Endothelial cell of umbilical vein (primary cell): ENCODE measurements around the gene CHST12. TPM values are rescaled to one million over a fixed set of nuclear protein-coding genes. Genes with fewer than 3 reads are reported as not detected.

Experiments used
- BruUV-seq: library from RNA; stranded (reverse); fragments of 400-500 nt; replicated peaks from 2 replicates; lab custom pipeline; 2021; lab: Mats Ljungman, UMichigan
- CTCF ChIA-PET: fragments of 300-600, 350-600 bp; sonication (Branson Sonifier 250); formaldehyde crosslinking; loops from one replicate; lab custom pipeline; 2021; ENCODE audit warnings: antibody characterized with exemption, inconsistent platforms; lab: Charles Lee
- POLR2A ChIA-PET: fragments of 300-600, 350-600 bp; sonication (Branson Sonifier 250); formaldehyde crosslinking; loops from one replicate; lab custom pipeline; 2021; ENCODE audit warnings: antibody characterized with exemption, inconsistent platforms; lab: Charles Lee
- DNase-seq: peaks from one replicate; pipeline ENCODE4 v3.0.0-alpha.2; 2011; ENCODE audit warnings: low read depth, low spot score
- FAIRE-seq: peaks from 2 replicates; lab custom pipeline; 2011; peaks lifted over from hg19 to GRCh38; lab: Jason Lieb, UNC
- H2AFZ ChIP-seq: 2 replicates; pipeline ENCODE4 v1.6.0; 2012; ENCODE audit warnings: low read depth, low read length, control low read depth, inconsistent platforms
- H3K27ac ChIP-seq: 2 replicates; pipeline ENCODE4 v1.5.1; 2011; ENCODE audit warnings: low read depth, mild to moderate bottlenecking, control low read depth, low read length, moderate library complexity; ENCODE audit not compliant: insufficient read depth
- H3K27me3 ChIP-seq, 2 experiments: 2 replicates each; pipeline versions ENCODE4 v1.6.0 to v1.6.1; 2011; ENCODE audit warnings: low read length in 2 of 2, mixed read lengths in 1 of 2; ENCODE audit not compliant: control insufficient read depth in 2 of 2, insufficient read depth in 2 of 2
- H3K36me3 ChIP-seq, 2 experiments: 2 replicates in 1 of 2; 3 replicates in 1 of 2; pipeline ENCODE4 v1.5.1; 2011; ENCODE audit warnings: low read length in 2 of 2, mild to moderate bottlenecking in 1 of 2, moderate library complexity in 1 of 2; ENCODE audit not compliant: control insufficient read depth in 2 of 2, insufficient read depth in 2 of 2; ENCODE audit errors: extremely low read depth in 1 of 2
- H3K4me1 ChIP-seq: 3 replicates; pipeline ENCODE4 v1.5.1; 2011; ENCODE audit warnings: mild to moderate bottlenecking, low read length; ENCODE audit not compliant: control insufficient read depth, insufficient read depth; ENCODE audit errors: extremely low read depth
- H3K4me2 ChIP-seq: 2 replicates; pipeline ENCODE4 v1.6.1; 2011; ENCODE audit warnings: low read length, control low read depth, mixed read lengths; ENCODE audit not compliant: insufficient read depth
- H3K4me3 ChIP-seq, 3 experiments: fragments of 200-600 bp in 1 of 3; sonication (generic), shearing (Covaris generic) in 1 of 3; replicated peaks in 1 of 3; 2 replicates each; pipeline ENCODE4 v1.5.1; 2011 to 2016; ENCODE audit warnings: control low read depth in 3 of 3, low read length in 3 of 3, mild to moderate bottlenecking in 2 of 3, inconsistent platforms in 1 of 3, low read depth in 1 of 3, moderate library complexity in 1 of 3; ENCODE audit not compliant: insufficient read depth in 1 of 3
- H3K79me2 ChIP-seq: 2 replicates; pipeline ENCODE4 v1.6.0; 2012; ENCODE audit warnings: low read length, inconsistent platforms; ENCODE audit not compliant: control insufficient read depth, insufficient read depth
- H3K9ac ChIP-seq: replicated peaks from 2 replicates; pipeline ENCODE3; 2011; ENCODE audit warnings: low read length, control low read depth; ENCODE audit not compliant: insufficient read depth; ENCODE audit errors: extremely low read depth
- H3K9me1 ChIP-seq: replicated peaks from 3 replicates; pipeline ENCODE4 v1.6.0; 2011; ENCODE audit warnings: mild to moderate bottlenecking, low read length; ENCODE audit not compliant: control insufficient read depth, insufficient read depth; ENCODE audit errors: extremely low read depth
- H3K9me3 ChIP-seq: replicated peaks from 2 replicates; pipeline ENCODE4 v1.5.1; 2012; ENCODE audit warnings: low read length, inconsistent platforms; ENCODE audit not compliant: control insufficient read depth, insufficient read depth
- H4K20me1 ChIP-seq: replicated peaks from 2 replicates; pipeline ENCODE3; 2011; ENCODE audit warnings: mild to moderate bottlenecking, low read length; ENCODE audit not compliant: control insufficient read depth, insufficient read depth; ENCODE audit errors: extremely low read depth
- CTCF ChIP-seq, 2 donors: IDR thresholded peaks; 1 replicate in 1 of 2; 2 replicates in 1 of 2; pipeline ENCODE4 v1.5.1; 2011; ENCODE audit warnings: low read length in 2 of 2, mild to moderate bottlenecking in 2 of 2, moderate library complexity in 2 of 2, control low read depth in 1 of 2, inconsistent platforms in 1 of 2, low read depth in 1 of 2; ENCODE audit not compliant: insufficient read depth in 1 of 2; ENCODE audit errors: extremely low read depth in 1 of 2
- EZH2 ChIP-seq: IDR thresholded peaks from 2 replicates; pipeline ENCODE4 v1.6.1; 2012; ENCODE audit warnings: borderline replicate concordance, low read depth, mild to moderate bottlenecking, moderate library complexity, low read length, inconsistent platforms; ENCODE audit not compliant: severe bottlenecking
- FOS ChIP-seq: IDR thresholded peaks from 2 replicates; pipeline ENCODE4 v1.6.1; 2011; ENCODE audit warnings: mild to moderate bottlenecking, low read length, moderate library complexity, borderline replicate concordance; ENCODE audit not compliant: insufficient read depth
- GATA2 ChIP-seq: IDR thresholded peaks from 2 replicates; pipeline ENCODE4 v1.7.0; 2011; ENCODE audit warnings: low read depth, mild to moderate bottlenecking, moderate library complexity, mixed read lengths, low read length; ENCODE audit not compliant: insufficient read length, insufficient read depth
- JUN ChIP-seq: IDR thresholded peaks from 2 replicates; pipeline ENCODE4 v1.6.1; 2011; ENCODE audit warnings: borderline replicate concordance, low read depth; ENCODE audit not compliant: insufficient read length, insufficient read depth
- MAX ChIP-seq: IDR thresholded peaks from 2 replicates; pipeline ENCODE4 v1.6.1; 2011; ENCODE audit not compliant: insufficient read depth, insufficient read length
- MYC ChIP-seq: IDR thresholded peaks from one replicate; pipeline ENCODE4 v1.6.1; 2011; ENCODE audit warnings: mild to moderate bottlenecking, low read depth, low read length
- POLR2A ChIP-seq: IDR thresholded peaks from 2 replicates; pipeline ENCODE4 v1.6.1; 2012; ENCODE audit warnings: low read depth, mild to moderate bottlenecking, control low read depth, low read length
- POLR2AphosphoS5 ChIP-seq: IDR thresholded peaks from 2 replicates; pipeline ENCODE4 v1.6.1; 2012; ENCODE audit warnings: low read depth, mild to moderate bottlenecking, control low read depth, low read length, moderate library complexity; ENCODE audit not compliant: insufficient read depth
- dilution Hi-C: fragments of 300-500 bp; cut with MboI; formaldehyde crosslinking; loops from one replicate; pipeline ENCODE4 v1.15.0; 2019; ENCODE audit warnings: low sequenced_read_pairs; ENCODE audit not compliant: extremely low pct_ligation_motif_present
- intact Hi-C: fragments of 100-400 bp; cut with micrococcal nuclease; formaldehyde crosslinking; loops from one replicate; pipeline ENCODE4 v1.10.0; 2022
- polyA plus RNA-seq, 4 experiments: library from polyadenylated mRNA; depleted of rRNA in 3 of 4; stranded (reverse) in 3 of 4; unstranded in 1 of 4; fragments of >200 nt; gene quantifications; 2 replicates each; pipeline versions ENCODE4 v1.2.1 to v1.2.3, GENCODE V29; 2011 to 2012; ENCODE audit warnings: missing spikeins in 1 of 4
- total RNA-seq: library from RNA; stranded (reverse); gene quantifications from 2 replicates; pipeline ENCODE4 v1.2.3, GENCODE V29; 2021

Gene CHST12
- total and polyA plus RNA-seq, 2 donors (not counting 3 experiments of a cell fraction or from before 2014, with no cell fraction given), result 30.2 to 52.6 TPM

GRCh38 chr7:2480070-2480408 is 76.6 kb downstream of the CHST12 start:
- H3K27me3 ChIP-seq, result peaks cover 0 to 4% of the 10 kb centered on the region in 2 experiments
- H3K9me3 ChIP-seq, result no peaks in the 10 kb centered on the region
- TF ChIP-seq POLR2AphosphoS5 (no peak), CTCF (IDR thresholded peaks at IDR 0.05; ENCODE audit: extremely low read depth in 1 of 2, insufficient read depth in 1 of 2, low read depth in 1 of 2, low read length in 2 of 2) (no peak), MAX (no peak), JUN (no peak), POLR2A (no peak), FOS (no peak), MYC (no peak), GATA2 (no peak), EZH2 (no peak)
- H3K36me3 ChIP-seq, result no peaks in the 10 kb centered on the region
- H3K27ac ChIP-seq, result no peak overlapping the region
- intact Hi-C loops, result loop anchor here (2.0 kb wide), 1 partner anchor 129 kb away; no protein-coding TSS in a partner anchor
- FAIRE-seq (no peak), DNase-seq (no peak)
- no peak overlapping the region for H2AFZ ChIP-seq
- H3K9ac ChIP-seq, result no peak overlapping the region
- H3K79me2 ChIP-seq, result no peaks in the 10 kb centered on the region
- dilution Hi-C loops, result no loop called here
- no TSS peak for BruUV-seq
- no peaks in the 10 kb centered on the region for H4K20me1 ChIP-seq
- H3K9me1 ChIP-seq, result no peaks in the 10 kb centered on the region
- POLR2A ChIA-PET, result no interaction called here
- no peak overlapping the region for H3K4me2 ChIP-seq
- H3K4me1 ChIP-seq, result no peaks in the 10 kb centered on the region
- no peak overlapping the region for H3K4me3 ChIP-seq
- CTCF ChIA-PET, result interaction anchor here (1.2 to 3.1 kb wide), 6 partner anchors 9 to 200 kb away, joined by 3 to 12 read pairs (median 6); partner anchors contain the start of gene IQCE
